T-cell (primary cell): ENCODE data around the gene NCKAP5L. TPM values are rescaled to one million over a fixed set of nuclear protein-coding genes. Genes with fewer than 3 reads are reported as not detected.

ENCODE experiments used
- ATAC-seq, 4 experiments: fragments of 200-7000 bp in 3 of 4; fragments of 150-1000 bp in 1 of 4; cut with Tn5 transposase; replicated peaks in 1 of 4; 1 replicate in 3 of 4; 2 replicates in 1 of 4; pipeline ENCODE4 v1.10.0; 2021; ENCODE audit warnings: moderate library complexity in 3 of 4, mild to moderate bottlenecking in 2 of 4, moderate number of reproducible peaks in 1 of 4
- CTCF ChIA-PET, 2 donors: fragments of 300-600 bp; sonication (Branson Sonifier 250); formaldehyde crosslinking; loops; one replicate each; lab custom pipeline; 2022; ENCODE audit warnings: antibody characterized with exemption in 2 of 2; lab: Charles Lee
- POLR2A ChIA-PET, 2 donors: fragments of 300-600 bp; sonication (Branson Sonifier 250); formaldehyde crosslinking; loops; one replicate each; lab custom pipeline; 2022; ENCODE audit warnings: antibody characterized with exemption in 2 of 2; lab: Charles Lee
- DNase-seq, 35 experiments: peaks; one replicate each; pipeline versions ENCODE4 v3.0.0 to v3.0.0-alpha.2; 2013 to 2023
- H3K27ac ChIP-seq: one replicate; pipeline ENCODE4 v1.5.1; 2013; ENCODE audit warnings: low read length
- H3K27me3 ChIP-seq, 2 experiments: replicated peaks in 1 of 2; 1 replicate in 1 of 2; 2 replicates in 1 of 2; pipeline versions ENCODE4 v1.6.1 to v1.7.0; 2013; ENCODE audit warnings: low read length in 1 of 2, mixed read lengths in 1 of 2; ENCODE audit not compliant: control insufficient read depth in 2 of 2, insufficient read depth in 2 of 2; ENCODE audit errors: extremely low read depth in 1 of 2
- H3K36me3 ChIP-seq, 2 donors: 1 replicate in 1 of 2; 2 replicates in 1 of 2; pipeline versions ENCODE4 v1.6.1 to v1.7.0; 2013; ENCODE audit warnings: low read length in 1 of 2; ENCODE audit not compliant: control insufficient read depth in 2 of 2, insufficient read depth in 1 of 2; ENCODE audit errors: extremely low read depth in 1 of 2
- H3K4me1 ChIP-seq, 2 experiments: 1 replicate in 1 of 2; 2 replicates in 1 of 2; pipeline versions ENCODE4 v1.6.1 to v1.7.0; 2013; ENCODE audit warnings: low read length in 2 of 2, mixed read lengths in 1 of 2; ENCODE audit not compliant: insufficient read depth in 2 of 2, control insufficient read depth in 1 of 2; ENCODE audit errors: extremely low read depth in 1 of 2
- H3K4me3 ChIP-seq, 2 donors: 1 replicate in 1 of 2; 2 replicates in 1 of 2; pipeline versions ENCODE4 v1.5.1 to v1.7.0; 2013; ENCODE audit warnings: mild to moderate bottlenecking in 2 of 2, low read length in 1 of 2, moderate library complexity in 1 of 2; ENCODE audit not compliant: control insufficient read depth in 1 of 2; ENCODE audit errors: extremely low read depth in 1 of 2
- H3K9me3 ChIP-seq: 2 replicates; pipeline ENCODE4 v1.7.0; 2013
- H3K27ac Mint-ChIP-seq, 2 donors: one replicate each; pipeline ENCODE4 v1.8.0; 2020 to 2021; ENCODE audit warnings: mild to moderate bottlenecking in 2 of 2, mixed read lengths in 2 of 2
- H3K27me3 Mint-ChIP-seq, 2 donors: one replicate each; pipeline ENCODE4 v1.8.0; 2021 to 2022; ENCODE audit warnings: mixed read lengths in 2 of 2
- H3K36me3 Mint-ChIP-seq: one replicate; pipeline ENCODE4 v1.8.0; 2021; ENCODE audit warnings: mixed read lengths
- H3K4me1 Mint-ChIP-seq, 3 donors: one replicate each; pipeline ENCODE4 v1.8.0; 2020 to 2022; ENCODE audit warnings: mixed read lengths in 3 of 3, mild to moderate bottlenecking in 1 of 3
- H3K4me3 Mint-ChIP-seq, 3 donors: one replicate each; pipeline ENCODE4 v1.8.0; 2020 to 2022; ENCODE audit warnings: mild to moderate bottlenecking in 3 of 3, mixed read lengths in 3 of 3, moderate library complexity in 3 of 3
- H3K9me3 Mint-ChIP-seq, 3 donors: one replicate each; pipeline ENCODE4 v1.8.0; 2020 to 2022; ENCODE audit warnings: mixed read lengths in 3 of 3
- WGBS: methylation state at CpG from one replicate; pipeline ENCODE4 v1.1.5; 2013; ENCODE audit warnings: missing lambda C conversion rate; ENCODE audit not compliant: insufficient coverage; 5-methylcytosine and 5-hydroxymethylcytosine counted together
- total RNA-seq, 35 experiments: library from RNA in 6 of 35; stranded (reverse) in 6 of 35; fragments of 120-200 nt in 1 of 35; gene quantifications; one replicate each; pipeline versions ENCODE4 v1.2.1 to v1.2.4 and lab custom pipeline; 2013 to 2026

NCKAP5L gene
- total RNA-seq, 5 donors from 2014 or later (not counting 1 experiment from before 2014, with no cell fraction given), result 11.1 to 12.9 (median 12.6) TPM

DNA sequence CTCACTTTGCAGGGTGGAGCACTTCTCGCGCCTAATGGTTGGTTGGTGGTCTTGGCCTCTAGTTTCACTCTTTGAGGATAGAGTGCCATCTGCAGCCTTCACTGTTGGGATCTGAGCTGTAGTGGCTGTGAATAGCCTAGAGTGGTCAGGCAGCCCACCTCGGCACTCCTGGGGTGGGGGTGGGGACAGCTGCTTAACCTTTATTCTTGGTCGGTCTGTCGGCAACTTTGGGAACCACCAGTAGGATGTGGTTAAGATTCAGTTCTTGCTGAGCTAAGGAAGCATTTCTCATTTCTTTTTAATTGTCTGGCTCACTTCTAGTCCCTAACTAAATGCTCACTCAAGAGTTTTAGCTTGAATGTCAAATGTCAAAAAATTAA lies 65.8 kb downstream of the NCKAP5L start:
- POLR2A ChIA-PET, result interaction anchor here (0.7 to 1.4 kb wide), 4 partner anchors 17 to 439 kb away, joined by 4 to 12 read pairs (median 4); partner anchors contain the start of genes TMBIM6 (in 1 of the 2) and TROAP (in 1 of the 2)
- H3K36me3 ChIP-seq, result peaks cover 12 to 75% of the 10 kb centered on the region in 2 donors
- peak in 7 of 35 experiments; percentile 1 to 47 (median 17) for DNase-seq
- Mint-ChIP-seq H3K4me1 (peaks cover 53 to 62% (median 59%) of the 10 kb centered on the region in 3 donors), H3K27me3 (no peaks in the 10 kb centered on the region), H3K27ac (peak overlapping the region; percentile 86 to 90), H3K4me3 (peak overlapping the region in 1 of 3 donors; percentile 48), H3K9me3 (no peaks in the 10 kb centered on the region), H3K36me3 (peaks cover 59% of the 10 kb centered on the region)
- no peaks in the 10 kb centered on the region for H3K9me3 ChIP-seq
- H3K27me3 ChIP-seq, result no peaks in the 10 kb centered on the region
- H3K4me1 ChIP-seq, result peaks cover 23 to 40% of the 10 kb centered on the region in 2 experiments
- CTCF ChIA-PET, result interaction anchor here (0.5 to 4.8 kb wide), 17 partner anchors 9 to 118 kb away, joined by 3 to 57 read pairs (median 5); partner anchors contain the start of genes BCDIN3D (in 1 of the 2), NCKAP5L (in 1 of the 2) and TMBIM6 (in 1 of the 2)
- H3K27ac ChIP-seq, result peak overlapping the region; percentile 41
- 34% methylated on average over 5 of the region's 5 CpGs for WGBS
- H3K4me3 ChIP-seq, result no peak overlapping the region
- peak; percentile 52 to 58 (median 54) for ATAC-seq

DNA sequence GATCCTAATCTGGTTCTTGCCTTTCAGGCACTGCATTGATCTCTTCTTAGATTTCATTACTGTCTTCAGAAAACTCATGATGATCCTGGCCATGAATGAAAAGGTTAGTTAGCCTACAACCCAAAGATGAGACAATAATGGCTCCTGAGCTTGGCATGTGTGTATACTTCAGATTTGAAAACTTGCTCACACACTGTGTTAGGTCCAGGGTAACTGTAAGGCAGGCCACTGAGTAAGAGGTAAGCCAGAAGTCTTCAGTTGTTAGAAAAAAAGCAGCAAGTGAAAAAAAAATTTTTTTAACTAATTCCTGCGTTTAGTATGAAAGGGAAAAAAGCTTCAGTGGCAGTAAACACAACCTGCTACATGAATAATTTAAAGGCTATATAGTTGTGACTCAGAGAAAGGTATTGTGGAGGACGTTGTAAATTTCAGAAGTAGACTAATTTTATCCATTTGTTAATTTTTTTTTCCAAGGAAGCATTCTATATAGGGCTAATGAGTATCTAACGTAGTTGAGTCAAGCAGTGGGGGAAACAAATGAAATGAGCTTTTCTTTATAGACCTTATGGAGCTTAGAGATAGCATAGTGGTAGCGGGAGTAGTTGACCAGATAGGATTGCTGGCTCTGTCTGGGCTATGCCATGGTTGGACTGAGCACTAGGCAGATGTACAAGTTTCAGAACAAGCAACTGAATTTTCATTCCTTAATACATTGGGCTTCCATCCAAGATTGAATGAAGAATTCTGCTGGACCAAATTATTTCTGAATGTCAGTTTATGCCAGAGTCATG lies 66.3 kb downstream of the NCKAP5L start:
- CTCF ChIA-PET, result interaction anchor here (0.5 to 4.8 kb wide), 16 partner anchors 10 to 882 kb away, joined by 3 to 57 read pairs (median 4); partner anchors contain the start of genes BCDIN3D (in 1 of the 2), NCKAP5L (in 1 of the 2) and TMBIM6 (in 1 of the 2)
- Mint-ChIP-seq H3K36me3 (peaks cover 64% of the 10 kb centered on the region), H3K9me3 (no peaks in the 10 kb centered on the region), H3K4me3 (peak overlapping the region in 1 of 3 donors; percentile 48), H3K4me1 (peaks cover 51 to 58% (median 58%) of the 10 kb centered on the region in 3 donors), H3K27me3 (no peaks in the 10 kb centered on the region), H3K27ac (peak overlapping the region; percentile 86 to 90)
- peak in 1 of 4 experiments; percentile 9 for ATAC-seq
- POLR2A ChIA-PET, result interaction anchor here (1.4 kb wide), 3 partner anchors 17 to 21 kb away, joined by 4 to 12 read pairs (median 4); partner anchors contain the start of gene TMBIM6 (in 1 of the 2)
- peaks cover 12 to 81% of the 10 kb centered on the region in 2 donors for H3K36me3 ChIP-seq
- DNase-seq, result no peak
- no peak overlapping the region for H3K4me3 ChIP-seq
- H3K9me3 ChIP-seq, result no peaks in the 10 kb centered on the region
- H3K27me3 ChIP-seq, result no peaks in the 10 kb centered on the region
- 92% methylated on average over 2 of the region's 4 CpGs for WGBS
- peaks cover 23 to 38% of the 10 kb centered on the region in 2 experiments for H3K4me1 ChIP-seq
- peak overlapping the region; percentile 41 for H3K27ac ChIP-seq

- POLR2A ChIA-PET, result interaction anchor here (0.7 to 1.0 kb wide), 3 partner anchors 10 to 1648 kb away, joined by 5 to 11 read pairs (median 8); partner anchors contain the start of gene TMBIM6 (in 1 of the 2)
- H3K4me3 ChIP-seq, result no peak overlapping the region
Measured at GRCh38 chr12:49750996-49751393, 77.2 kb downstream of the NCKAP5L start.

DNA sequence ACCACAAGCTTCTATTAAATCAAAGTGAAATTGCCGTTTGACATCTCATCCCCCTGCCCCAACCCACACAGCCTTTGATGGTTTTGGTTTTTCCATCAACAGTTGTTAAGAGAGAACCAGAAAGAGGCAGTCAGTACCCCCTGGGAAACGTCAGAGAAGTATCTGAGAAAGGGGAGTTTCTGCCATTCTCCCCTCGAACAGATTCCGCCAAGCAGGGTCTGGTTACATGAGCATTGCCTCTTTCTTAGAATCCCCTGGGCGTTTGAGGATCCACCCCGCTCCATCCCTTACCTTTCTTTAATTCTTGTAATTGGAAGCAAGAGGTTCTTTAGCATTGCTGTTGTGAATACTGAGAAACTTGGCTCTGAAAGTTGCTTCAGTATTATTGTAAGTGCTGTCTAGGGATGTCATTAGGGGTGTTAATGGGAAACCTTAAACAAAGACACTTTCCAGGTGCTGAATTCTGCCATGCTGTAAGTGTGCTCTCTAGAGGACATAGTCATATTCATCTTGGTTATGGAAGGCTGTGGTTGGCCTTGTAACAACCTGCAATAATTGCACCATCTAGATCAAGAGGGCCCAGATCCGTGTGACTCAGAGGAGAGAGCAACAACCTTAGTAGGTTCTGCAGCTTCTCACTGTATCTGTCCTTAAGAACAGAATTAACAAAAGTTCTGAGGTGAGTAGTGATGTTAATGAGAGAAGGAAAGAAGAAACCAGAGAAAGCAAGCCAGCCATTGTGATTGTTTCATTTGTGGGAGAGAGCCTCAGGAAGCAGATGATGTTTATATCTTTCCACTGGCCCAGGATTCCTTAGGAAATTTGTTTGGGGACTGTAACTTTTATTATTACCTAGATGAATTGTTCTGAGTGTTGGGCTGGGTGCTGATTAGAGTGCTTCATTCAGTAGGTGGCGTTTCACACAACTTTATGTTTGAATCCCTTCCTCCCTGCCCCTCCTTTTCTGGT lies 77.9 kb downstream of the NCKAP5L start:
- Mint-ChIP-seq H3K4me3 (peak overlapping the region; percentile 43 to 67 (median 43)), H3K9me3 (no peaks in the 10 kb centered on the region), H3K36me3 (peaks cover 35% of the 10 kb centered on the region), H3K4me1 (peaks cover 84 to 95% (median 88%) of the 10 kb centered on the region in 3 donors), H3K27me3 (no peaks in the 10 kb centered on the region), H3K27ac (peak overlapping the region; percentile 69 to 79)
- ATAC-seq, result peak; percentile 63 to 84 (median 72)
- H3K4me3 ChIP-seq, result no peak overlapping the region
- H3K27ac ChIP-seq, result peak overlapping the region; percentile 14
- WGBS, result no CpG with 5 or more reads among the region's 8 CpGs
- CTCF ChIA-PET, result interaction anchor here (0.6 to 1.4 kb wide), 3 partner anchors 7 to 1533 kb away, joined by 3 to 11 read pairs (median 3); partner anchors contain the start of gene TMBIM6 (in 1 of the 2)
- H3K9me3 ChIP-seq, result no peaks in the 10 kb centered on the region
- H3K4me1 ChIP-seq, result peaks cover 39 to 44% of the 10 kb centered on the region in 2 experiments
- DNase-seq, result peak in 10 of 35 experiments; percentile 2 to 45 (median 14)
- H3K27me3 ChIP-seq, result no peaks in the 10 kb centered on the region
- POLR2A ChIA-PET, result interaction anchor here (0.6 to 1.5 kb wide), 3 partner anchors 9 to 78 kb away, joined by 4 to 10 read pairs (median 5); partner anchors contain the start of genes NCKAP5L (in 1 of the 2) and TMBIM6 (in 1 of the 2)
- H3K36me3 ChIP-seq, result peaks cover 8 to 37% of the 10 kb centered on the region in 2 donors

More at GRCh38 chr12:49750996-49751393, 77.2 kb downstream of the NCKAP5L start:
- H3K4me3 Mint-ChIP-seq, result peak overlapping the region; percentile 1 to 67 (median 43)
- Histone ChIP-seq H3K27me3 (no peaks in the 10 kb centered on the region), H3K9me3 (no peaks in the 10 kb centered on the region), H3K27ac (no peak overlapping the region), H3K36me3 (peaks cover 8 to 43% of the 10 kb centered on the region in 2 donors), H3K4me1 (peaks cover 38 to 41% of the 10 kb centered on the region in 2 experiments)
- CTCF ChIA-PET, result interaction anchor here (0.6 to 2.4 kb wide), 3 partner anchors 11 to 42 kb away, joined by 3 to 15 read pairs (median 3); no protein-coding TSS in a partner anchor
- peaks cover 38% of the 10 kb centered on the region for H3K36me3 Mint-ChIP-seq
- H3K27ac Mint-ChIP-seq, result peak overlapping the region; percentile 69 to 79
- H3K9me3 Mint-ChIP-seq, result no peaks in the 10 kb centered on the region
- peaks cover 78 to 89% (median 86%) of the 10 kb centered on the region in 3 donors for H3K4me1 Mint-ChIP-seq
- H3K27me3 Mint-ChIP-seq, result no peaks in the 10 kb centered on the region
- DNase-seq (no peak), ATAC-seq (no peak)
- 50% methylated on average over 1 of the region's 1 CpG for WGBS

- ChIA-PET POLR2A (interaction anchor here in 1 of 2 donors (1.0 kb wide), 1 partner anchor 78 kb away, joined by 3 read pairs; no protein-coding TSS in a partner anchor), CTCF (interaction anchor here (1.3 to 1.4 kb wide), 3 partner anchors 8 to 14 kb away, joined by 3 to 6 read pairs (median 4); no protein-coding TSS in a partner anchor)
- Histone ChIP-seq H3K36me3 (peaks cover 4 to 40% of the 10 kb centered on the region in 2 donors), H3K9me3 (no peaks in the 10 kb centered on the region), H3K4me3 (no peak overlapping the region), H3K27me3 (no peaks in the 10 kb centered on the region), H3K27ac (no peak overlapping the region), H3K4me1 (peaks cover 52 to 55% of the 10 kb centered on the region in 2 experiments)
- H3K27ac Mint-ChIP-seq, result peak overlapping the region; percentile 39 to 82
- DNase-seq (no peak), ATAC-seq (no peak)
- H3K9me3 Mint-ChIP-seq, result no peaks in the 10 kb centered on the region
- H3K36me3 Mint-ChIP-seq, result peaks cover 27% of the 10 kb centered on the region
- H3K27me3 Mint-ChIP-seq, result no peaks in the 10 kb centered on the region
- H3K4me1 Mint-ChIP-seq, result peaks cover 92 to 95% (median 93%) of the 10 kb centered on the region in 3 donors
- H3K4me3 Mint-ChIP-seq, result peak overlapping the region; percentile 17 to 67 (median 35)
- WGBS, result 83% methylated on average over 1 of the region's 3 CpGs
Measured at GRCh38 chr12:49748800-49749199, 79.4 kb downstream of the NCKAP5L start.
